Midbrain (tissue), 1 donor: ENCODE results near the gene PSMB9.
A peak's percentile ranks its signal among the peaks of the same experiment; 100 is the strongest.

Source experiments
- DNase-seq: peaks from one replicate; lab custom pipeline; 2025; lab: John Stamatoyannopoulos, UW

Gene PSMB9

DNA sequence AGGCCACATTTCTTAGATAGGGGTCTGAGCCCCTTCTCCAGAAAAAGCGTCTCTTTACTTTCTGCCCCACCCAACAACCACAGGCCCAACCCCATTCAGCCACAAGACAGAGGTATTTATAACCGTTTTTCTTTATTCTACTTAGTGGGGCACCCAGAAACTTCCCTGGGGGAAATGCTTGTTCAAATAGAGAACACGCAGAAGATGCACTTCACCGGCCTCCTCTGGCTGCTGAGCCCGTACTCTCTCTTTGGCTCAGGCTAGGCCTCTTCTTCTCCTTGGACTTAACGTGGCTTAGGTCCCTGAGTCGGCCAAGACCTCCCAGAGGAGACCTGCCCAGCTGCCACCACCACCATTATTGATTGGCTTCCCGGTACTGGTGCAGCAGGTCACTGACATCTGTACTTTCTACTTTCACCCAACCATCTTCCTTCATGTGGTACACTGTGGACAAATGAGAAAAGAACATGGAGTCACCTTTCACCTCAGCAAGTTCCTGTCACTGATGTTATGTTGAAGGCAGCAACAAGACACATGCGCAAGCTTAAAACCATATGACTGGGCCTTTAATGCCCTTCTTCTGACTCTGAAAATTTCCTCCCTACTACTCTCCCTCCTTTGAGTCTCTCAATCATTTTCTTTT is 13.3 kb upstream of the PSMB9 start:
- DNase-seq = no peak

DNA sequence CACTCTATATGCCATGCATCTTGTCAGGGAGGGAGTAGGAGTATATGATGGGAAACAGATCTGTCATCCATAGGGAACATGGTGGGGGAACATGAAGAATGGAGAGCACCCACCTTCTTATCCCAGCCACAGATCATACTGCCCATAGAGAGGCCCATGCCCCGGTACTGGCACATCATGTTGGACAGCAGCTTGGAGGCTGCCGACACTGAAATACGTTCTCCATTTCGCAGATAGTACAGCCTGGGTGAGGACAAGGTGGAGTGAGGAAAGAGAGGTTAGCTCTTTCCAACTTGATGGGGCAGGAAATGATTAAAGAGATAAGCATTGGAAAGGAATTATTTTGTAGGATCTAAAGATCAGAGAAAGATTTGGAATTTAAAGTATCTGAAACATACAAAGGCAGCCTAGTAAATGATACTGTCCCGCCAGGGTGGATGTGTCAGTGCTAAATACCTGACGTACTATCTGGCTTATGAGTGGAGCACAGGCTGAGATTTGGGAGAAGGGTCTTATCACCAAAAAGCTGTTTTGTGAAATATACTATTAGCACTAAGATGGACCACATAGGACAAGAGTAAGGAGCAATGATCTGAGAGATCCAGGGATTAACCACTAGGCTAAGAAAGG is 11.9 kb upstream of the PSMB9 start:
- no peak for DNase-seq

DNA sequence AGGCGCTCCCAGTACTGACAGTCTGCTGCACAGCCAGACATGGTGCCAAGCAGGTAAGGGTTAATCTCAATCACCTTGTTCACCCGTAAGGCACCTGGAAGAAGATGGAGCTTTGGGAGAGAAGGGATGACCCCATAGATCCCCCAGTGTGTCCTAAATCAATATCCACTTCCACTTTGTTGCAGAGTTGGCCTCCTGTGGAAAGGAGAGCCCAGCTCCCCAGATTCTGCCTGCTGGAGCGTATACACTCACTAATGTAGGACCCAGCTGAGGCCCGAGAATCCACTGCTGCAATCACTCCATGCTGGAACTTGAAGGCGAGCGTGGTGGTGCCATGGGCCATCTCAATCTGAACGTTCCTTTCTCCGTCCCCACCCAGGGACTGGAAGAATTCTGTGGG is 11.3 kb upstream of the PSMB9 start:
- DNase-seq = no peak

DNA sequence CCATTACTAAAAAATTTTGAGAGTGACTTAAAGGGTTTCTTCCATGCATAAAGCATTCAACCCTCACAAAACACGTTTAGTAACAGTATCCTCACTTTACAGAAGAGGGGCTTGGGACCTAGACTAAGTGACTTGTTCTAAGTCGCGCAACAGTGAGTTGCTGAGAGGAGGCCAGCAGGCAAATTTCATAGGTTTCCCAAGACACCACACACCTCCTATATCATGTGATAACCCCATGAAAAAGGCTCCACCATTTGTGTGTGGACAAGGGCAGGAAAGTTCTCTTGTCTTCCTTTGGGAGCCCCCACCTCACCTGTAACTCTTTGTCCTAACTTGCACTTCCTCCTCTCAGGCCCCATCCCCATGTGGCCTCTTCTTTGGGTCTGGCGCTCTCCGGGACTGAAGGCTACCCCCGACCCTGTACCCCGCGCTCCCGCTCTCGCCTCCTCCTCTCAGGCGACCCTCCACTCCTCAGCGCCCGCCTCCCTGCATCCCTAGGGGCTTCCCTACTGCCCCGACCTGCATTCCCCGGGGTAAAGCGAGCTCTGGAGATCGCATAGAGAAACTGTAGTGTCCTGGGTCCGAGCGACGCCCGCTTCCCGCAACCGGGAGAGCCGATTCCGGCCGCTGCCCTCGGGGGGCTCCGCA is 10.5 kb upstream of the PSMB9 start:
- DNase-seq = no peak

DNA sequence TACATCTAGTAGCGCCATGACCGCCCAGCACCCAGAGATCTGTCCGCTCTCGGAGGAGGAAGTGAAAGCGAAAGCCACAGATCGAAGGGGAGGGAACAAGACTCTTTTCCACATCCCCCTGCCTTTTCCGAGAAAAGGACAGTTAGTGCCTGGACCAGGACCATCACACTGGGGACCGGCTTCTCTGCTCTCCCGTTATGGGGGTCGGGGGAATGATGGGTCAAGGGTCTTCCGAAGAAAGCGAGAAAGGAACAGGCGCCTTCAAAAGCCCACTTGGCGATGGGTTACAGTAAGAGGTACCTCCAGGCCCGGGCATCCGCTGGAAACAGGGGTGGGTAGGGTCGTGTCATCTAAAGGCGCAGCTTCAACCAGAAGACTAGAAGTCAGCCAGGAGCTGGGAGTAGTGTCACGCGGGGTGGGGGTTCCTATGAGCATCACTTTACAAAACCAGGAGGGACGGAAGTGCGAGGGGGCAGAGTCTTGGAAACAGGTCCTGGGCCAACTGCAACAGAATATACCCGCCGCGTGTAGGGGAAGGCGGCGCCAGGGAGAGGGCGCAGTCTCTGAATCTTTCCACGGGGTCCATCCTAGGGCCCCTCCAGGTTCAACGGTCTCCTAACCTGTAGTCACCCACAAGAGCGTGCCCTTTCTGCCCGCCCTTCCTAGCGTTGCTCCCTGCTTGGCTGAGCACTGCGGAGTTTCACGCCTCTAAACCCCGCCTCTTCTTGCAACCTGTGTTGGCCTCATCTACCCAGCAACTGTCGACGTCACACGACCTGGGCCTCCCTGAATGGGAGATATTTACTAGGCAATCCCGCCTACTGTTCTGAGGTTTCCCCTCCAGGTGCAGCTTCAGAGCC is 9.8 kb upstream of the PSMB9 start, which contains the start of gene PSMB8:
TSS of gene PSMB8 (minus strand) at position 69 of the 860 bp plus-strand sequence. CDS start at position 18, 51 bp downstream.
- DNase-seq = peak; percentile 88

DNA sequence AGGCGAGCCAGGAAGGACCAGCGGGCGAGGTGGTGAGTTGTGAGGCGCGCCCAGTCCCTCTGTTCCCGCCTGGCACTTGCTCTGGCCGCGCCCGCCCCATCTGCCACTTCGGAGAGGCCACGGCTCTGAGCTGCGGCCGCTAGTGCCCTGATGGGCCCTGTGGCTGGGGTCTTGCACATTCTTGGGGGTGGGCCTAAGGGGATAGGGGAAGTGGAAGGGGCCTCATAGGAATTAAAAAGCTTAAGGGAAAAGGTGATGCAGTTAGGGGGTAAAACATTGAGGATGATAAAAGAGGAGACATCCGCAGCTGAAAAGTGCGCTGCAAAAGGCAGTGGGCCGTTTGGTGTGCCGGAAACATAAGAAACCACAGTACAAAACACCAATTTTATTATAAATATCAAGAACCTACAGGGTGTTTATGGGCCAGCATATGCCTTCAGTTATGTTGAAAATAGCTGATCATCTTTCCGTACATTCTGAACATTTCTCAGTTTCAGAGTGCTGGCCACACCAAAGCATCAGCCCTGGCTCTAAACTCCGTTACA is 9.1 kb upstream of the PSMB9 start:
- no peak for DNase-seq

DNA sequence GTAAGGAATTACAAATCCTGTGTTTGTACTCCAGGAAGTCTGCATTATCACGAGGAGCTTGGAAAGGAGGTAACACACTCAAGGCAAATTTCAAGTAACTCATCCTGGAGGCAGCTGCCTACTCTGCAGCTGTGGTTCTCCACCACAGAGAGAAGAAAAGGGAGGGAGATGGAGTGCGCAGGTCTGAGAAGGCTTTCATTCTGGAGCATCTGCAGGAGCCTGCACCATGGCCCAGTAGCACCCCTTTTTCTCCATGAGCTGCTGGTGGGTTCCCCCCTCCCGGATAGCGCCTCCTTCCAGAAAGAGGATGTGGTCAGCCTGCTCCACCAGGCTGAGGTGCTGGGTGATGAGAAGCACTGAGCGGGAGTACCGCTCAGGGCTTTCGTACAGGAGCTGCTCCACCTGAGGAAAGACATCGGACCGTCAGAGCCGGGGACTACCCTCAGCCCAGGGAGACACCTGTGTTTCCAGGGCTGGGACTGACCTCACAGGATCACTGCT is 8.6 kb upstream of the PSMB9 start:
- DNase-seq = peak; percentile 2

DNA sequence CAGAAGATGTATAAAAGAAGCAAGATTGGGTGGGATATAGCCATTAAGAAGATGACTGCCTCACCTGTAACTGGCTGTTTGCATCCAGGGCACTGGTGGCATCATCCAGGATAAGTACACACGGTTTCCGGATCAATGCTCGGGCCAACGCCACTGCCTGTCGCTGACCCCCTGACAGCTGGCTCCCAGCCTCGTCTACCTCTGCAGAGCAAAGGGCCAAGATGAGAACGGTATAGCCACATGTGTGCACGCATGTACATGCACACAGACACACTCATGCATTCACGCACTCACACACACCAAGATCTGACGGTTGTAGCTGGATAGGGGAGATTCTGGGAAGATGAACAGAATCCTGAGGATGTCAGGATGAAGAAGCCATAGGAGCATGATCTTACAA is 7.0 kb upstream of the PSMB9 start:
- DNase-seq = no peak

DNA sequence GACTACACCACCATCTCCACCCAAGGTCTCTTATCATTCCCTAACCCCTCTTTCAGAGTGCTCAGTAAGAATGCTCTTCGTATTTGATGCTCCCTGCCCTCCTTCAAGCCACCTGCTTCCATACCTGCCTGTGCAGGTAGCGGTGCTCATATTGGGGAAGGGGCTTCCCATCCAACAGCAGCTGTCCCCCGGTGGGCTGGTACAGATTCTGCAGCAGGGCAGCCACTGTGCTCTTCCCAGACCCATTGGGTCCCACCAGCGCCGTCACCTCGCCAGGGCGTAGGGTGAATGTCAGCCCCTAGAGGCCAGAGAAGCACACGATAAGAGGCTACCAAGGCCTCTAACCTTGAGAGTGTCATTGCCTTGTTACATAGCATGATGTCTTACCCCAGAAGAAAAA is 6.2 kb upstream of the PSMB9 start:
- no peak for DNase-seq

DNA sequence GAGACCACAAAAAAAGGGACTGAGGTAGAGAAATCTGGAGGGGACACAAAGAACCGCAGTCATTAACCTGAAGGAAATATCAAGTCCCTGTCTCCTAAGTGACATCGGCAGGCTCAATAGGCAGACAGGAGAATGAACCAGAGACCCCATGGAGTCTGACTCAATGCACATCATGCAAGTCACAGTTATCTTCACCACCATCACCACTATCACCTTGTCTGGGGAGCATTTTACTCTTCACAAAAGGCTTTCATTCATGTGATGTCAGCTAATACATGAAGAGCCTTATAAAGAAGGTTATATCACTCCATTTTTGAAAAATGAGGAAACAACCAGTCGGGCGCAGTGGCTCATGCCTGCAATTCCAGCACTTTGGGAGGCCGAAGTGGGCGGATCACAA is 4.9 kb upstream of the PSMB9 start:
- DNase-seq = no peak

DNA sequence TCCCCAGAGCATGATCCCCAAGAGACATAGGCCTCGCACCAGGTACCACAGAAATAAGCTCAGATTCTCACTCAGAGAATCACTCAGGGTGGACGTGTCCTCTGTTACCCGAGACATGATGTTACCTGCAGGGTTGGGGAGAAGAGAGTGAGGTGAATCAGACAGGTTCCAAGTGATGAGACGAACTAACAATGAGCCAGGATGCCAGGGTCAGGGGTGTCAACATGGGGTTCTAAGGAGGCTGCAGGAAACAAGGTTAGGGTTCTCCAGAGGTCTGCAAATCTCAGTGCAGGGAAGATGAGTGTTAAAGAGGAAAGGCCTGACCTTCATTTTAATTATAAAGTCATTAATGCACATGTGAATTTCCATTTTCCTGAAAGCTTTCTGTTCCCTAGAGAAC is 3.0 kb upstream of the PSMB9 start:
- DNase-seq = no peak

DNA sequence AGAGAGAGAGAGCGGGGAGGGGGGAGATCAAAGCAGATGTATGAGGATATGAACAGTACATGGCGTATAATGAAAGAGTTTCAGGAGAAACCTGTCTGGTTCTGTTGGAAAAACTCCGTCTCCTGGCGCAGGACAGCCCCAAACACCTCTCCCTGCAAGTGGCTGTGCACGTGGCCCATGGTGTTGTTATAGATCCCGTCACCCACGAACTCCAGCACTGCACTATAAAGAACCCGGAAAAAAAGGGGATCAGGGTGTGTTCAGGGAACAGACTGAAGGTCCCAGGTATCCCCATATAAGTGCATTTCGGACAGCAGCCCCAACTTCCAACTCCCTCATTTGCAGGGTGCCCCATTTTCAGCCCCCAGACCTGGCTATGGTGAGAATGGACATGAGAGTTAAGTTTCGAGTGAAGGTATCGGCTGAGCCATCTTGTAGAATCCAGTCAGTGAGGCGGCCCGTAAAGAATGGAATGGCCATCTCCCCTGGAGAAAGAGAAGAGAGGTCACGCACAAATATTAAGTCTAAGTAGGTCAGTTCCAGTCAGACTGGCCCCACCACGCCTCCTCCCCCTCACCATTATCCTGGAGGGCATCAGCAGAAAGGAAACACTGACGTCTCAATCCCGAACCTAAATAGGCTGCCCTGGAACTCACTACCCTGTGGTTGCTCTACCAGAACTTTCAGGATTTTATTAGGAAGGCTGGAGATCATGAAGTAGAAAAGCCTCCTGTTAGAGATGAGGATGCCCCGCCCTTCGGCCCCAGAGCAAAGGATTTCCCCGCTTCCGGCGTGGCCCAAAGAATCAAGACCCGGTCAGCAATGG is 1.8 kb upstream of the PSMB9 start:
- no peak for DNase-seq

DNA sequence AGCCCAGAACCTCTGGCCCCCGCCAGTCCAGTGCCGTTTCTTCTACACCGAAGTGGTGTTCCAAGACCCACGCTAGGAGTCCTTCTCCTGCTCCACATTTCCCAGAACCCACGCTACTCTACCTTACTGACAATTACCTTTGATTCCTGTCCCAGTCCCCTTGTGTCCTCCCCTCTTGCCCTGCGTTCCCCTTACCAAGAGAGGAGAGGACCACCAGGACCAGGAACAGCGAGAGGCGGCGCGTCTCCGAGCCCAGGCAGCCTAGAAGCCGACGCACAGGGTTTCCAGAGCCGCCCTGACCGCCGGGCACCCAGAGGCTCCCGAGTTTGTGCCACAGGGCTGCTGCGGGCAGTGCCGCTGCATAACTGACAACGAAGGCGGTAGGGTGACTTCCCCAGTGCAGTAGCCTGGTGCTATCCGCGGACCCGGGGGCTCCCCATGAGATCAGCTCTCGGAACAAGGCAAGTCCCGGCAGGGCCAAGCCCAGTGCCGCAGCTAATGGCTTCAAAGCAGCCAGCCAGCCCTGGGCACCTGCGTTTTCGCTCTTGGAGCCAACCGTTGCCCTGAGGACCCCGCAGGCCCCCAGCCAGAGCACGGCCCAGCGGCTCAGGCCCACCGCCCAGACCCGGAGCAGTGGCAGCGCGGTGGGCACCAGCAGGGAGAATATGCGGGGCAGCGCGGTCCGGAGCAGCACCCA is 1.0 kb upstream of the PSMB9 start:
- DNase-seq = peak; percentile 65

DNA sequence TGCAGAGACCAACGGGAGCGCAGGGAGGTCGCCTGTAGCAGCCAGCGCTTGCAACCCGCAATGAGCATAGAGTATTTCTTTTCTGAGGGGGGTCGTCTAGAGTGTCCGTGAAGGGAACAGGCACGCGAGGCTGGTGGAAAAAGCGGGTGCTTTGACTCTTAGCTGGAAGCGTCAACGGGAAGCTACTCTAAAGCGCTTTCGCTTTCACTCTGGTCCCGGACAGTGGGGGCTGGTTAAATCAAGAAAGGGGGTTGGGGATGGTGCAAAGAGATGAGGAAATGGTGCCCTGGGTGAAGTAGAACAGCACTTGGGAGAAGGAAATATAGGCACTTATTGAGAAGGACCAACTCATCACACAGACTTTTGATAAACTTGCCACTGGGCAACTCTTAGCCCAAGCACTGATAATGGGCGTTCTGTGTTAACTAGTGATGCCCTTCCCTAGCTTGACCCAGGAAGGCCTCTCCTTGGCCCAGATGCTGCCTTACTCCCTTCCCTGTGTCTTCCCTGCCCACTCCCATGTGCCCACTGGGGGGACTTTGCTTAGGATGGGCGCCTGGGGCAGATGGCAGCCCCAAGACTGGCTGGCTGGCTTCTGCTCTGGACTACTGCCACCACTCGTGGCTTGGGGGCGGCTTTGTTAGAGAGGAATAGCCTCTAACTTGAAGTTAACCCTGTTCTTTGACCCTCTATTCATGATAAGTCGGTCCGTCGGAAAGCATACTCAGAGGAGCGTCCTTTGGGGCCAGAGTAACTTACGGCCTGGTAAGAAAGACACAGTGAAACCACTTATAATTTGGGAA is 585 bp downstream of the PSMB9 start:
- DNase-seq = peak; percentile 73

DNA sequence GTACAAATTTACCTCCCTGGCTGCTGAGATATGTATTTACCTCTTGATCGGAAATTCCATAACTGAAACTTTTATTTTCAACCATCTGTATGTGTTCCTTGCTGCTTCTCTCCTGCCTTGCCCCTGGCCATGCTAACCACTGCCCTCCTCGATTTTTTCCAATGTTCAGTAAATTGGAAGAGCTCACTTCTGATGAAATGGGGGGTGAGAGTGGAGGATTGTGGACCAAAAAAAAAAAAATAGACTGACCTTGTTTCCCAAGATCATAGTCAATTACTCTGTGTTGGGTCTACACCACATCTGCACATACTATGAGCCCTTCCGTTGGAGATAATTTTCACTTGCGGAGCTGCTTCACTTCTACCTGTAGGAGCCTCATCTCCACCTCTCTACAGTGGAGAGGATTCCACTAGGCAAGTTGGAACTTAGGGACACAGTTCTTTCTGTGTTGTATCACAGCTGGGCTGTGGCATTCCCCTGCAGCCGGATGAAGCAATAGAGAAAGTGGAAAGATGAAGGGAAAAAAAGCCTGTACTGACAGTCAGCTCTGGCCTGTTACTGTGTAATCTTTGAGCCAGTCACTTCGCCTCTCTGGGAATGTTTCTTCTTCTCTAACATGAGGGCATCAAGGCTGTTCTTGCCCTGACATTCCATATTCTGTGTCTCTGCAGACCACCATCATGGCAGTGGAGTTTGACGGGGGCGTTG is 1.6 kb downstream of the PSMB9 start:
- DNase-seq = no peak

DNA sequence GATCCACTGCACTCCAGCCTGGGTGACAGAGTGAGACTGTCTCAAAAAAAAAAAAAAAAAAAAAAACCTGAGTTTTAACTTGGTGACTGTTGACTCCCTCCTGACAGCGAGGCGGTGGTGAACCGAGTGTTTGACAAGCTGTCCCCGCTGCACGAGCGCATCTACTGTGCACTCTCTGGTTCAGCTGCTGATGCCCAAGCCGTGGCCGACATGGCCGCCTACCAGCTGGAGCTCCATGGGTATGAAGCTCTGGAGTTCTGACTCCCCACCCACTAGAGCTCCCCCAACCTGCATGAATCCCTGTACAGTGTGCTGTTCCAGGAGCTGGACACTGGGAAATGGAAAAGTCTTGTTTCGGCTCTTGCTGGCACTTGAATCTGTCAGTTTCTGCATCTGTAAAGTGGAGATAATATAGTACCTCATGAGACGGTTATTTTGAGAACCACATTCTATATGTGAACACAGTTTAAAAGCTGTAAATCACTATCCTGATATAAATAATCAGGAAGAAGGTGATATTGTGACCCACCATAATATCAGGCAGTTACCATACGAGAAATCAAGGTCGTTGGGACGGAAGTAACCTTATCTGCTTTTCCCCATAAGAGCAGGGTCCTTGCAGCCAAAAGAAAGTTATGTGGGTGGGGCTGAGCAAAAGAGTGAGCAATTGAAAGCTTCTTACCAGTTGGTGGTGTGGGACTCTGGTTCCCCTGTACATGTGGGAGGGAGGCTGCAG is 3.3 kb downstream of the PSMB9 start:
- DNase-seq = no peak

DNA sequence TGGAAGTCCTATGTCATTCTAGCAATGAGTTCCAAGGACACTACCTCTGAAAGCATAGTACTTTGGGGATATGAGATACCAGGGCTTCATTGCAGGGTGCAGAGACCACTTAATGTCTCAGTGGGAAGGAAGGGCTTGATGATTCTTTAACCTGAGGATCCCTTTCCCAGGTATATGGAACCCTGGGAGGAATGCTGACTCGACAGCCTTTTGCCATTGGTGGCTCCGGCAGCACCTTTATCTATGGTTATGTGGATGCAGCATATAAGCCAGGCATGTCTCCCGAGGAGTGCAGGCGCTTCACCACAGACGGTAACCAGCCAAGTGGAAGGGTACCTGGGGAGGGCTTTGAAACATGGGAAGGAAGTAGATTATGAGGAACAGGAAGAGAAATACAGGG is 4.2 kb downstream of the PSMB9 start:
- DNase-seq = no peak

DNA sequence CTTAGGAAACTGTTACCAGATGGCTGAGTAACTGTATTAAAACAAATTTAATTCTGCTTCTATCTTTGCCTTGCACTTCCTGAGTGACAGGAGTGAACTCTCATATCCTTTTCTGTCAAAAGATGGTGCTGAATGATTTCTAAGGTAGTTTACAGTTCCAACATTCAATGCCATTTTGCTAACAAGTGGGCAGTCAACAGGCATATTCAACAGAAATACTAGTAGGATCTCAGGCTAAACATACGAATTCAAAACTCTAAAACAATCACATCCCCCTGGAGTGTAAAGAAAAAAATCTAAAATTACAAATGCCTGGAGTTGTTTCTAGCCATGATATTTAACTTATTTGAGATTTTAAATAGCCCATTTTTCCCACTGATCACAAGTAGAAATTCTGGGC is 6.7 kb downstream of the PSMB9 start:
- DNase-seq = no peak
